ENCODE data around the gene EFCAB8.

DNA sequence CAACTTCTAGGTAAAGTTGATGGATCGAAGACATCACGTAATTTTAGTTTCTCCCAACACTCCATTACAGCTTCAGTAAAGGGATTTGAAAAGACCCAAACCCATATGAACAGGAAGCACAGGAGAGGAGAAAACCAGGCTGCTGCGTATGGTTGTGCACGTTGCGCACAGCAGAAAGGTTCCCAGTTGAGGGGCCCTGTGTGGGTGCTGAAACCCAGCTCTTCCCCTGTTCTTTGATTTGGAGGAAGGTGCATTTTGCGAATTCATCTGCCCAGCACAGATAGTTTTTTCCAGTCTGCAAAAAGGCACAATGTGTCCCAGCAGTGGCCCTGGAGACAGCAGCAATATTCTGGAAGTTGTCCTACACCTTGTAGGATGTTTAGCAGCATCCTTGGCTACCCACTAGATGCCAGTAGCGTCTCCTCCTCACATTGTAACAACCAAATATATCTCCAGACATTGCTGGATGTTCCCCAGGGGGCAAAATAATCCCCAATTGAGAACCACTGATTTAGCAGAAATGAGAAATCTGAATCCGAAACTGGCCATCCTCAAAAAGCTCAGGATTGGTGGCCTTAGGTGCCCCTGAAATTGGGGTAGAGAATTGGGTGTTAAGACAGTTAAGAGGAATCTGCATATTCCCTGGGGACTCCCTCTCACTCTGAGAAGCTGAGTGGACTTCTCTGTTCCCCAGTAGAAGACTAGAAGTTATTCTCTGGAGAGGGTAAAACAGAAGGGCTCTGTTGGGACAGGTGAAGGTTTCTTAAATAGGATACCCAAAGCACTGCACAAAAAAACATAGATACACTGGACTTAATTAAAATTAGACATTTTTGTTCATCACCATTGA, 133.3 kb downstream of the EFCAB8 start:
- TF ChIP-seq, protein P1, sequence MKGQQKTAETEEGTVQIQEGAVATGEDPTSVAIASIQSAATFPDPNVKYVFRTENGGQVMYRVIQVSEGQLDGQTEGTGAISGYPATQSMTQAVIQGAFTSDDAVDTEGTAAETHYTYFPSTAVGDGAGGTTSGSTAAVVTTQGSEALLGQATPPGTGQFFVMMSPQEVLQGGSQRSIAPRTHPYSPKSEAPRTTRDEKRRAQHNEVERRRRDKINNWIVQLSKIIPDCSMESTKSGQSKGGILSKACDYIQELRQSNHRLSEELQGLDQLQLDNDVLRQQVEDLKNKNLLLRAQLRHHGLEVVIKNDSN (IDR thresholded peaks at IDR 0.05) = no peak
- no peak for TF ChIP-seq EGR1 (IDR thresholded peaks at IDR 0.05)
- TF ChIP-seq REST (IDR thresholded peaks at IDR 0.05; ENCODE audit: low read depth) = no peak

Measured in Ishikawa (cell line).